ENCODE measurements around the gene HDAC9. TPM values are rescaled to one million over a fixed set of nuclear protein-coding genes. Genes with fewer than 3 reads are reported as not detected.

HDAC9 gene
- total RNA-seq, 1 experiment from 2014 or later: 31.9 TPM

- CTCF ChIA-PET: no interaction called here
- no peaks in the 10 kb centered on the region for H3K27me3 ChIP-seq (replicated peaks; ENCODE audit: insufficient read depth, low read depth, low read length, poor library complexity)
- H3K27ac ChIP-seq (ENCODE audit: low read depth, low read length, poor library complexity, severe bottlenecking): no peak overlapping the region
- DNase-seq (ENCODE audit: low spot score): no peak
- POLR2A ChIA-PET (ENCODE audit: low non-redundant PET): no interaction called here
- no peaks in the 10 kb centered on the region for H3K36me3 ChIP-seq (ENCODE audit: insufficient read depth, low read length, poor library complexity, severe bottlenecking)
- no TSS peak for BruUV-seq (replicated peaks)
- no peaks in the 10 kb centered on the region for H3K9me3 ChIP-seq (ENCODE audit: low read depth, low read length, poor library complexity, severe bottlenecking)
- H3K4me3 ChIP-seq (ENCODE audit: low read depth, low read length, poor library complexity, severe bottlenecking): no peak overlapping the region
- no peaks in the 10 kb centered on the region for H3K4me1 ChIP-seq (ENCODE audit: insufficient read depth, low read length, poor library complexity, severe bottlenecking)
- TF ChIP-seq EZH2 (IDR thresholded peaks at IDR 0.05; ENCODE audit: borderline replicate concordance, low read depth, low read length, poor library complexity, severe bottlenecking): no peak
- no peak for TF ChIP-seq CTCF (conservative IDR thresholded peaks at IDR 0.05; ENCODE audit: low read depth, low read length)
- intact Hi-C loops (cut with micrococcal nuclease; ENCODE audit: unreplicated experiment): no loop called here
These were observed 283.0 kb downstream of the HDAC9 start for GRCh38 chr7:18778594-18778993.

GRCh38 chr7:18780266-18780665, 284.7 kb downstream of the HDAC9 start:
- Histone ChIP-seq H3K36me3 (ENCODE audit: insufficient read depth, low read length, poor library complexity, severe bottlenecking) (no peaks in the 10 kb centered on the region), H3K4me3 (ENCODE audit: low read depth, low read length, poor library complexity, severe bottlenecking) (no peak overlapping the region), H3K27me3 (replicated peaks; ENCODE audit: insufficient read depth, low read depth, low read length, poor library complexity) (no peaks in the 10 kb centered on the region), H3K9me3 (ENCODE audit: low read depth, low read length, poor library complexity, severe bottlenecking) (no peaks in the 10 kb centered on the region), H3K4me1 (ENCODE audit: insufficient read depth, low read length, poor library complexity, severe bottlenecking) (no peaks in the 10 kb centered on the region), H3K27ac (ENCODE audit: low read depth, low read length, poor library complexity, severe bottlenecking) (no peak overlapping the region)
- TF ChIP-seq EZH2 (IDR thresholded peaks at IDR 0.05; ENCODE audit: borderline replicate concordance, low read depth, low read length, poor library complexity, severe bottlenecking) (no peak), CTCF (conservative IDR thresholded peaks at IDR 0.05; ENCODE audit: low read depth, low read length) (no peak)
- no TSS peak for BruUV-seq (replicated peaks)
- intact Hi-C loops (cut with micrococcal nuclease; ENCODE audit: unreplicated experiment): loop anchor here (10.0 kb wide), 1 partner anchor 425 kb away; no protein-coding TSS in a partner anchor
- ChIA-PET POLR2A (ENCODE audit: low non-redundant PET) (no interaction called here), CTCF (no interaction called here)
- no peak for DNase-seq (ENCODE audit: low spot score)

GRCh38 chr7:18780938-18781337, 285.4 kb downstream of the HDAC9 start:
- no peaks in the 10 kb centered on the region for H3K27me3 ChIP-seq (replicated peaks; ENCODE audit: insufficient read depth, low read depth, low read length, poor library complexity)
- TF ChIP-seq CTCF (conservative IDR thresholded peaks at IDR 0.05; ENCODE audit: low read depth, low read length): no peak
- no peak for TF ChIP-seq EZH2 (IDR thresholded peaks at IDR 0.05; ENCODE audit: borderline replicate concordance, low read depth, low read length, poor library complexity, severe bottlenecking)
- no peak for DNase-seq (ENCODE audit: low spot score)
- intact Hi-C loops (cut with micrococcal nuclease; ENCODE audit: unreplicated experiment): loop anchor here (10.0 kb wide), 1 partner anchor 426 kb away; no protein-coding TSS in a partner anchor
- ChIA-PET CTCF (no interaction called here), POLR2A (ENCODE audit: low non-redundant PET) (no interaction called here)
- BruUV-seq (replicated peaks): no TSS peak
- no peaks in the 10 kb centered on the region for H3K36me3 ChIP-seq (ENCODE audit: insufficient read depth, low read length, poor library complexity, severe bottlenecking)
- no peaks in the 10 kb centered on the region for H3K9me3 ChIP-seq (ENCODE audit: low read depth, low read length, poor library complexity, severe bottlenecking)
- no peaks in the 10 kb centered on the region for H3K4me1 ChIP-seq (ENCODE audit: insufficient read depth, low read length, poor library complexity, severe bottlenecking)
- no peak overlapping the region for H3K4me3 ChIP-seq (ENCODE audit: low read depth, low read length, poor library complexity, severe bottlenecking)
- no peak overlapping the region for H3K27ac ChIP-seq (ENCODE audit: low read depth, low read length, poor library complexity, severe bottlenecking)
